K562 (cell line): ENCODE results near the gene SPARC. TPM values are rescaled to one million over a fixed set of nuclear protein-coding genes. Genes with fewer than 3 reads are reported as not detected.

Experiments
- ATAC-seq: fragments of 200-7000 bp; cut with Tn5 transposase; 3 replicates; pipeline ENCODE4 v1.9.1; 2020; ENCODE audit warnings: moderate library complexity
- BruUV-seq: library from RNA; stranded (reverse); fragments of 400-500 nt; replicated peaks from 2 replicates; lab custom pipeline; 2021; lab: Mats Ljungman, UMichigan
- CTCF ChIA-PET: fragments of 300-600 bp; formaldehyde crosslinking; extraction: SDS; loops from one replicate; lab custom pipeline; 2021; ENCODE audit warnings: low intra/inter-chr PET ratio; lab: Yijun Ruan, JAX
- POLR2A ChIA-PET: fragments of 300-600, 350-650 bp; sonication (Branson Sonifier 250); formaldehyde crosslinking; extraction: SDS; loops from one replicate; lab custom pipeline; 2021; ENCODE audit warnings: antibody characterized with exemption, inconsistent platforms; lab: Yijun Ruan, JAX
- DNase-seq, 4 experiments: peaks; one replicate each; pipeline versions ENCODE4 v3.0.0 to v3.0.0-alpha.2; 2011 to 2018; ENCODE audit warnings: low spot score in 3 of 4, mixed read lengths in 3 of 4; ENCODE audit errors: extremely low read depth in 1 of 4
- FAIRE-seq: peaks from 2 replicates; lab custom pipeline; 2011; peaks lifted over from hg19 to GRCh38; lab: Jason Lieb, UNC
- H2AFZ ChIP-seq: 2 replicates; pipeline ENCODE4 v1.6.0; 2011; ENCODE audit warnings: low read depth, low read length, control low read depth, inconsistent platforms
- H3K27ac ChIP-seq: fragments of 200-600 bp; 3 replicates; pipeline ENCODE4 v1.8.0; 2011; ENCODE audit warnings: low read depth, mild to moderate bottlenecking, control low read depth, inconsistent platforms, low read length, moderate library complexity, mixed read lengths; ENCODE audit errors: extremely low read depth
- H3K27me3 ChIP-seq, 2 experiments: fragments of 300-600 bp in 1 of 2; 2 replicates in 1 of 2; 3 replicates in 1 of 2; pipeline versions ENCODE4 v1.6.0 to v1.8.0; 2011; ENCODE audit warnings: inconsistent platforms in 2 of 2, low read length in 2 of 2, mild to moderate bottlenecking in 1 of 2, mixed read lengths in 1 of 2, moderate library complexity in 1 of 2; ENCODE audit not compliant: control insufficient read depth in 2 of 2, insufficient read depth in 2 of 2
- H3K36me3 ChIP-seq: fragments of 300-600 bp; 3 replicates; pipeline ENCODE4 v1.8.0; 2011; ENCODE audit warnings: mild to moderate bottlenecking, low read length, inconsistent platforms; ENCODE audit not compliant: control insufficient read depth, insufficient read depth
- H3K4me1 ChIP-seq, 2 experiments: fragments of 200-600 bp in 1 of 2; replicated peaks in 1 of 2; 2 replicates in 1 of 2; 3 replicates in 1 of 2; pipeline versions ENCODE4 v1.5.1 to v1.8.0; 2011; ENCODE audit warnings: inconsistent platforms in 2 of 2, low read length in 2 of 2, mild to moderate bottlenecking in 1 of 2, mixed read lengths in 1 of 2, moderate library complexity in 1 of 2; ENCODE audit not compliant: control insufficient read depth in 2 of 2, insufficient read depth in 2 of 2
- H3K4me2 ChIP-seq: 2 replicates; pipeline ENCODE4 v1.6.1; 2011; ENCODE audit warnings: low read length, control low read depth, inconsistent platforms, mixed read lengths; ENCODE audit not compliant: insufficient read depth
- H3K4me3 ChIP-seq: fragments of 200-600 bp; sonication (generic), shearing (Covaris generic); 2 replicates; pipeline ENCODE4 v1.5.1; 2016; ENCODE audit warnings: control low read depth, inconsistent platforms
- H3K79me2 ChIP-seq: fragments of 200-600 bp; 3 replicates; pipeline ENCODE4 v1.8.0; 2011; ENCODE audit warnings: low read length, inconsistent platforms; ENCODE audit not compliant: control insufficient read depth, insufficient read depth
- H3K9ac ChIP-seq, 2 experiments: 2 replicates each; pipeline versions ENCODE4 v1.6.0 to v1.6.1; 2011; ENCODE audit warnings: low read depth in 2 of 2, low read length in 2 of 2, control low read depth in 1 of 2, inconsistent platforms in 1 of 2, mild to moderate bottlenecking in 1 of 2, mixed read lengths in 1 of 2; ENCODE audit not compliant: insufficient read depth in 1 of 2
- H3K9me1 ChIP-seq: one replicate; pipeline ENCODE4 v1.6.0; 2011; ENCODE audit warnings: inconsistent platforms, mild to moderate bottlenecking, low read length, moderate library complexity; ENCODE audit not compliant: control insufficient read depth, insufficient read depth
- H3K9me3 ChIP-seq: replicated peaks from 2 replicates; pipeline ENCODE4 v1.5.1; 2011; ENCODE audit warnings: low read depth, low read length, inconsistent platforms; ENCODE audit not compliant: control insufficient read depth, insufficient read depth
- H4K20me1 ChIP-seq: replicated peaks from 2 replicates; pipeline ENCODE4 v1.6.1; 2011; ENCODE audit warnings: low read length, inconsistent platforms, mixed read lengths; ENCODE audit not compliant: control insufficient read depth, insufficient read depth
- BMI1 ChIP-seq: fragments of 150-350 bp; IDR thresholded peaks from 2 replicates; pipeline ENCODE4 v1.6.1; 2014; ENCODE audit warnings: low read length
- CAMTA2 ChIP-seq: fragments of 250-450 bp; sonication (Bioruptor Pico); conservative IDR thresholded peaks from 2 replicates; pipeline ENCODE4 v1.5.1; 2022
- CREB3L1 ChIP-seq: fragments of 450-650 bp; IDR thresholded peaks from 2 replicates; pipeline ENCODE4 v1.6.1; 2014; ENCODE audit warnings: low read depth, mild to moderate bottlenecking, moderate library complexity, borderline replicate concordance
- ELK1 ChIP-seq: sonication (generic); formaldehyde crosslinking; IDR thresholded peaks from 2 replicates; pipeline ENCODE4 v1.8.1; 2022; ENCODE audit warnings: missing genetic modification reagents
- FOXA1 ChIP-seq: fragments of 450-650 bp; IDR thresholded peaks from 2 replicates; pipeline ENCODE4 v1.6.1; 2016; ENCODE audit warnings: mild to moderate bottlenecking, borderline replicate concordance
- KDM5B ChIP-seq: fragments of 200-600 bp; sonication (generic); IDR thresholded peaks from 2 replicates; pipeline ENCODE4 v1.6.1; 2012; ENCODE audit warnings: low read depth, mild to moderate bottlenecking, moderate library complexity, low read length, control low read depth, inconsistent platforms; ENCODE audit not compliant: insufficient replicate concordance
- KLF16 ChIP-seq: IDR thresholded peaks from 2 replicates; pipeline ENCODE4 v1.6.1; 2016; ENCODE audit warnings: antibody characterized with exemption
- MYNN ChIP-seq, 2 experiments: sonication (generic); formaldehyde crosslinking in 1 of 2; IDR thresholded peaks; 2 replicates each; pipeline versions ENCODE4 v1.5.0 to v1.6.1; 2016 to 2020; ENCODE audit warnings: antibody characterized with exemption in 1 of 2, missing genetic modification reagents in 1 of 2
- TAF1 ChIP-seq: IDR thresholded peaks from 2 replicates; pipeline ENCODE4 v1.6.1; 2011; ENCODE audit warnings: mild to moderate bottlenecking, low read length, moderate library complexity; ENCODE audit not compliant: insufficient read depth, control insufficient read depth, severe bottlenecking; ENCODE audit errors: extremely low read depth
- ZNF263 ChIP-seq: sonication (generic); formaldehyde crosslinking; IDR thresholded peaks from 2 replicates; pipeline ENCODE4 v1.8.0; 2022; ENCODE audit warnings: mild to moderate bottlenecking, missing genetic modification reagents, borderline replicate concordance
- ZNF512 ChIP-seq: IDR thresholded peaks from 2 replicates; pipeline ENCODE4 v1.6.1; 2016; ENCODE audit warnings: missing genetic modification characterization, missing compliant biosample characterization
- ZNF699 ChIP-seq: fragments of 250-450 bp; sonication (Bioruptor Pico); IDR thresholded peaks from 2 replicates; pipeline ENCODE4 v1.8.0; 2021; ENCODE audit warnings: mild to moderate bottlenecking, moderate library complexity; ENCODE audit not compliant: insufficient replicate concordance
- ZNF780A ChIP-seq: fragments of 250-450 bp; sonication (Bioruptor Pico); IDR thresholded peaks from 2 replicates; pipeline ENCODE4 v1.5.0; 2021; ENCODE audit warnings: mild to moderate bottlenecking
- WGBS: fragments of 100-300 bp; shearing (Covaris generic); methylation state at CpG from one replicate; pipeline ENCODE4 v1.1.6; 2016; ENCODE audit warnings: low coverage, mixed read lengths; ENCODE audit not compliant: insufficient coverage; ENCODE audit errors: missing lambda C conversion rate; 5-methylcytosine and 5-hydroxymethylcytosine counted together
- in situ Hi-C: fragments of 300-500 bp; cut with MboI; formaldehyde crosslinking; loops from 4 replicates; pipeline ENCODE4 v1.15.0; 2018; ENCODE audit warnings: inconsistent platforms, mixed read lengths
- intact Hi-C: fragments of 100-400 bp; cut with micrococcal nuclease; formaldehyde crosslinking; loops from 2 replicates; pipeline ENCODE4 v1.14.2; 2022
- polyA plus RNA-seq, 8 experiments: library from polyadenylated mRNA; depleted of rRNA in 4 of 8; stranded (reverse) in 5 of 8; unstranded in 3 of 8; fragments of >200 nt; fragmentation: Nextera tagmentation in 2 of 8; fragmentation: Illumina TruSeq in 1 of 8; extraction: Ambion mirVana in 2 of 8; extraction: Trizol in 1 of 8; gene quantifications; 2 replicates each; pipeline versions ENCODE4 v1.2.1 to v1.2.3, GENCODE V29; 2011 to 2014; ENCODE audit warnings: inconsistent platforms in 1 of 8, missing spikeins in 1 of 8
- total RNA-seq, 7 experiments: library from RNA; depleted of rRNA in 6 of 7; stranded (reverse); fragments of >200 nt in 6 of 7; fragmentation: Illumina TruSeq in 2 of 7; extraction: Trizol in 2 of 7; gene quantifications; 2 replicates each; pipeline versions ENCODE4 v1.2.1 to v1.2.3, GENCODE V29; 2011 to 2021; ENCODE audit warnings: low replicate concordance in 1 of 7
- TF ChIP-seq, protein P1 (sequence below): fragments of 250-450 bp; sonication (Bioruptor Pico); IDR thresholded peaks from 2 replicates; pipeline ENCODE4 v1.9.0; 2021; ENCODE audit warnings: mild to moderate bottlenecking, inconsistent platforms

Gene SPARC
- total and polyA plus RNA-seq, 9 of the 15 experiments (the other 6 are each of a cell fraction or from before 2014, with no cell fraction given) = 6.1 to 35.6 (median 12.2) TPM

DNA sequence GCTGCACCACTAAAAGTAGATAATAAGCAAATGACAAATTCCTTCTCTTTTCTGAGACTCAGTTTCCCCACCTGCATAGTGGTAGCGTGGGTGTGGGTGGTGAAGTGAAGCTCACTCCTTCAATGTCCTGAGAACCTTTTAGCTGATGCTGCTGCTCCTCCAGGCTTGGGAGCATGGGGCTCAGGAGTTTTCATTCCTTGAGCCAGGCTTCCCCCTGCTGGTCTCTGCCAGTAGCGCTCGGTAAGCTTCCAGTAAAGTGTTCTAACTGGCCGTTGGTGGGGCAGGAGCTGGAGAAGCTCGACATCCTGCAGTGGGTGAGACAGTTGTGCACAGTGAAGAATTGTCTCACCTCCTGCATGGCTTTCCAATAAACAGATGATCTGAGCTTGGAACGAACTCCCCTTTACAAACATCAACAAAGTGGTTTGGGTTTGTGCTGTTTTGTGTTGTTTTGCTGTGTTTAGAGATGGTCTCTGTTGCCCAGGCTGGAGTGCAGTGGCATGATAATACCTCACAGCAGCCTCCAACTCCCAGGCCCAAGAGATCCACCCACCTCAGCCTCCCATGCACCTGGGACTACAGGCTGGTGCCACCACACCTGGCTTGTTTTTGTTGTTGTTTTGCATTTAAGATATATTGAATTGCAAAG lies 34.6 kb downstream of the SPARC start:
- H3K4me2 ChIP-seq = no peak overlapping the region
- WGBS = 0% methylated on average over 6 of the region's 6 CpGs
- BruUV-seq = no TSS peak
- H3K79me2 ChIP-seq = no peaks in the 10 kb centered on the region
- no peaks in the 10 kb centered on the region for H3K36me3 ChIP-seq
- ChIA-PET POLR2A (interaction anchor here (0.6 to 0.9 kb wide), 3 partner anchors 8 to 33 kb away, joined by 3 read pairs; no protein-coding TSS in a partner anchor), CTCF (interaction anchor here (0.6 to 0.8 kb wide), 2 partner anchors 205 kb away, joined by 3 read pairs; partner anchors contain the start of gene SLC36A1)
- H3K9me3 ChIP-seq = no peaks in the 10 kb centered on the region
- intact Hi-C loops = loop anchor here (1.0 to 5.0 kb wide), 4 partner anchors 132 to 525 kb away; partner anchors contain the start of gene SLC36A1
- no peaks in the 10 kb centered on the region for H3K9me1 ChIP-seq
- H3K9ac ChIP-seq = no peak overlapping the region
- DNase-seq (peak; percentile 61 to 82 (median 75)), ATAC-seq (peak; percentile 100), FAIRE-seq (peak; percentile 89)
- in situ Hi-C loops = no loop called here
- H3K27ac ChIP-seq = no peak overlapping the region
- H2AFZ ChIP-seq = no peak overlapping the region
- H4K20me1 ChIP-seq = no peaks in the 10 kb centered on the region
- H3K4me3 ChIP-seq = no peak overlapping the region
- peaks cover 3 to 15% of the 10 kb centered on the region in 2 experiments; a peak in 4 of 5 replicates for H3K27me3 ChIP-seq
- H3K4me1 ChIP-seq = no peaks in the 10 kb centered on the region
- no peak for TF ChIP-seq FOXA1
- TF ChIP-seq ZNF780A (CRISPR knock-in tag) = no peak
- TF ChIP-seq ELK1 (CRISPR knock-in tag) = no peak
- no peak for TF ChIP-seq ZNF699 (CRISPR knock-in tag)
- TF ChIP-seq ZNF263 (CRISPR knock-in tag) = peak; percentile 28; the same call in 1 of the 2 replicates
- TF ChIP-seq, protein P1, sequence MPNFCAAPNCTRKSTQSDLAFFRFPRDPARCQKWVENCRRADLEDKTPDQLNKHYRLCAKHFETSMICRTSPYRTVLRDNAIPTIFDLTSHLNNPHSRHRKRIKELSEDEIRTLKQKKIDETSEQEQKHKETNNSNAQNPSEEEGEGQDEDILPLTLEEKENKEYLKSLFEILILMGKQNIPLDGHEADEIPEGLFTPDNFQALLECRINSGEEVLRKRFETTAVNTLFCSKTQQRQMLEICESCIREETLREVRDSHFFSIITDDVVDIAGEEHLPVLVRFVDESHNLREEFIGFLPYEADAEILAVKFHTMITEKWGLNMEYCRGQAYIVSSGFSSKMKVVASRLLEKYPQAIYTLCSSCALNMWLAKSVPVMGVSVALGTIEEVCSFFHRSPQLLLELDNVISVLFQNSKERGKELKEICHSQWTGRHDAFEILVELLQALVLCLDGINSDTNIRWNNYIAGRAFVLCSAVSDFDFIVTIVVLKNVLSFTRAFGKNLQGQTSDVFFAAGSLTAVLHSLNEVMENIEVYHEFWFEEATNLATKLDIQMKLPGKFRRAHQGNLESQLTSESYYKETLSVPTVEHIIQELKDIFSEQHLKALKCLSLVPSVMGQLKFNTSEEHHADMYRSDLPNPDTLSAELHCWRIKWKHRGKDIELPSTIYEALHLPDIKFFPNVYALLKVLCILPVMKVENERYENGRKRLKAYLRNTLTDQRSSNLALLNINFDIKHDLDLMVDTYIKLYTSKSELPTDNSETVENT (CRISPR knock-in tag) = no peak
- no peak for TF ChIP-seq MYNN (IDR thresholded peaks at IDR 0.05)
- no peak for TF ChIP-seq MYNN (CRISPR knock-in tag; IDR thresholded peaks at IDR 0.05)
- TF ChIP-seq CREB3L1 = no peak
- peak; percentile 29; the same call in 1 of the 2 replicates for TF ChIP-seq BMI1
- no peak for TF ChIP-seq KDM5B
- TF ChIP-seq ZNF512 (tag) = no peak
- TF ChIP-seq TAF1 = no peak
- TF ChIP-seq CAMTA2 (CRISPR knock-in tag) = no peak
- 0 out of 2 replicates have a peak, but pooled peaks have one; percentile 37 for TF ChIP-seq KLF16
